Measurements from ENCODE around the gene DCP2.

The DCP2 gene

DNA sequence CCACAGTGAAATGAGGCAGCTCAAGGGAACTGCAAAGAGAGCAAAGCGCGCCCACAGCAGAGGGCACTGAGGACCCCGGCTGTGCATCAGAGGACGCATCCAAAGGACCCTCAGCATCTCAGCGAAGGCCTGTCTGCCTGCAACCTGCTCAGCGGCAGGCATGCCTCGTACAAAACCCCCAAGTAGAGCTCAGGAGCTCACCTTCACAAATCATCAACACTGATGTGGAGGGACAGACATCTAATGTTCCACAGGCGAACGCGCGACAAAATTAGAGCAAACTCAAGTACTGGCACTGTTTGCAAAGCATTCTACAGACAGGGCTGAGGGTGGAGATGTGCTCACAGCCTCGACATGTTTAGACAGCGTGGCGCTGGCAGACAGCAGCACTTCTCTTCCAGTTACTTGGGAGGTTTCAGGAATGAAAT is 81.0 kb downstream of the DCP2 start:
- no peak for DNase-seq (ENCODE audit: extremely low read depth, low read depth)
- TF ChIP-seq CTCF (IDR thresholded peaks at IDR 0.05; ENCODE audit: low read depth, low read length, missing control alignments) = no peak
- H3K4me3 ChIP-seq (replicated peaks; ENCODE audit: low read depth, low read length) = no peak overlapping the region

GRCh38 chr5:113058269-113058668 is 81.7 kb downstream of the DCP2 start:
- H3K4me3 ChIP-seq (replicated peaks; ENCODE audit: low read depth, low read length) = no peak overlapping the region
- TF ChIP-seq CTCF (IDR thresholded peaks at IDR 0.05; ENCODE audit: low read depth, low read length, missing control alignments) = no peak
- DNase-seq (ENCODE audit: extremely low read depth, low read depth) = no peak

- DNase-seq (ENCODE audit: extremely low read depth, low read depth) = no peak
- no peak overlapping the region for H3K4me3 ChIP-seq (replicated peaks; ENCODE audit: low read depth, low read length)
- TF ChIP-seq CTCF (IDR thresholded peaks at IDR 0.05; ENCODE audit: low read depth, low read length, missing control alignments) = no peak
These were observed 82.2 kb downstream of the DCP2 start for GRCh38 chr5:113058706-113059226.

DNA sequence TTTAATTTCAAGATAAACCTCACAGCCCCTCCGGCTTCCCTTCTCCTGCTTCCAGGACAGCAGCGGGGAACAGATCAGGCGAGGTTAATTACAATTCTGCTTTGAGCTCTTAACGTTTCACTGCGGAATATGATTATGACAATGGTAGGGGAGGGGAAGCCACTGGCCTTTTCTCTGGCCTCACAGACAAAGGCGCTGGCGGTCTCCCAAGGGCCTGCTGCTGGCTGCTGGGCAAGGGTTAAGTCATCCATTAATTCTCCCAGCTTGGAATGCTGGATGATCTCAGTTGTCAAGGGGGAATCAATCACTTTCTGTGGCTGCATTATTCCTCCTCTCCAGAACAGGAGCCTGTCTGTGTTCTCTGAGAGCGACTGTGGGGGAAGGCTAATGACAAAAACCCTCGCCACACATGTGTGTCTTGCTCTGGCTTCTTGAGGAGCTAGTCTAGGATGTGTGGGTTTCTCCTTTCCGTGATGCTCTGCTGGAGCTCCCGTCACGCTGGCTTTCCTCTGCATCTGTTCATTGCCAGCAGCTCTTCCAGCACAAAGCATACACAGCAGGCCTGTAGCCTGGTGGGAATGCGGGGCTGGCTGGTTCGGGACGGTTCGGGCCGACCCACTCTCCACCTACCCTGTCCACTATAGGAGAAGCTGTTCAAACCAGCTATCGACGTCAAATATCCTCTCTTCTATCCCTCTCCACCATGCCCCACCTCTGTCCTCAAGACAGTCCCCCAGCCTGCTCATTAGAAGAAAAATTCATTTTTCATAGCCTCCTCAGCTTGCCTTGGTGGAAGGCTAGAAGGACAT is 82.8 kb downstream of the DCP2 start:
- no peak for DNase-seq (ENCODE audit: extremely low read depth, low read depth)
- no peak overlapping the region for H3K4me3 ChIP-seq (replicated peaks; ENCODE audit: low read depth, low read length)
- no peak for TF ChIP-seq CTCF (IDR thresholded peaks at IDR 0.05; ENCODE audit: low read depth, low read length, missing control alignments)

DNA sequence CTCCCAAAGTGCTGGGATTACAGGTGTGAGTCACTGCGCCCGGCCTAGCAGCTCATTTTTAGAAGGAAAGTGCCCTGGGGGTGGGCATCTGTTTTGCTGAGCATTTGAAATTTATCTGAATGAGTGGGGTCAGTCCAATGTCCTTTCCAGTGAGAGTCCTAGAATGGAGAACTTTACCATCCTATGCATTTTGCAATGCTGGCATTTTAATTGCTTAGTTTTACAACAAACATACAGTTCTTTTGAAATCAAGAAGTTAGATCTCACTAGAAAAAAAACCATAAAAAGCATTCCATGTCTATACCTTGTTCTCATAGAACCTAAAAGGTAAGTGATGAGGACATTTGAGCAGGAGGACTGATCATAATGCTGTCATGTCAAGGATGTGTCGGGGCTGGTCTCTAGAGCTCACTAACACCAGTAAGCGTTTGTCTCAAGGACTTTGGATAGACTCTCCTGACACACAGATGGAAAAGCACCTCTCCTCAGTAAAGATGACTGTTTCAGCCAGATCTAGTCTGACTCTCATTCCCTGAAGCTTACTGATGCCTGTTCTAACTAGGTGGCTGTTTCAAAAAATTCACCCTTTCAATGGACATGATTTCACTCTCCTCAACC is 83.9 kb downstream of the DCP2 start:
- no peak for TF ChIP-seq CTCF (IDR thresholded peaks at IDR 0.05; ENCODE audit: low read depth, low read length, missing control alignments)
- no peak for DNase-seq (ENCODE audit: extremely low read depth, low read depth)
- H3K4me3 ChIP-seq (replicated peaks; ENCODE audit: low read depth, low read length) = no peak overlapping the region

- no peak overlapping the region for H3K4me3 ChIP-seq (replicated peaks; ENCODE audit: low read depth, low read length)
- no peak for TF ChIP-seq CTCF (IDR thresholded peaks at IDR 0.05; ENCODE audit: low read depth, low read length, missing control alignments)
- no peak for DNase-seq (ENCODE audit: extremely low read depth, low read depth)
These were observed 85.5 kb downstream of the DCP2 start for GRCh38 chr5:113061846-113062780.

Data from HFF-Myc (cell line).